WI38 (cell line): ENCODE measurements around the gene SIAH3.

Experiments used
- H3K4me3 ChIP-seq: 2 replicates; pipeline ENCODE4 v1.5.1; 2011; ENCODE audit warnings: low read depth, mild to moderate bottlenecking, control low read depth, low read length
- TF ChIP-seq, protein P1 (sequence below): IDR thresholded peaks from 2 replicates; pipeline ENCODE4 v1.5.1; 2012; ENCODE audit warnings: low read depth, mild to moderate bottlenecking, control low read depth, low read length

SIAH3 gene

DNA sequence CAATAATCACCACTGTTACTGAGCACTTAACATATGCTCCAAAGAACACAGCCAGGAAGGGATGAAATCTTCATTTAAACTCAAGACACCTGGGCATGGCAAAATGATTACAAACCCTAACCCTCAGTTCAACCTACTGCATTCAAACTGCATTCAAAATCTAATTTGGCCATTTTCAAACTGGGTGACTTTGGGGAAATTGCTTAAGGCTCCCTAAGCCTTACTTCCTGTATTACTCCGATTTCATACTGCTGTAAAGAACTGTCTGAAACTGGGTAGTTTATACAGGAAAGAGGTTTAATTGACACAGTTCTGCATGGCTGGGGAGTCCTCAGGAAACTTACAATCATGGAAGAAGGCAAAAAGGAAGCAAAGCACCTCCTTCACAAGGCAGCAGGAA, 99.0 kb downstream of the SIAH3 start:
- no peak overlapping the region for H3K4me3 ChIP-seq
- TF ChIP-seq, protein P1, sequence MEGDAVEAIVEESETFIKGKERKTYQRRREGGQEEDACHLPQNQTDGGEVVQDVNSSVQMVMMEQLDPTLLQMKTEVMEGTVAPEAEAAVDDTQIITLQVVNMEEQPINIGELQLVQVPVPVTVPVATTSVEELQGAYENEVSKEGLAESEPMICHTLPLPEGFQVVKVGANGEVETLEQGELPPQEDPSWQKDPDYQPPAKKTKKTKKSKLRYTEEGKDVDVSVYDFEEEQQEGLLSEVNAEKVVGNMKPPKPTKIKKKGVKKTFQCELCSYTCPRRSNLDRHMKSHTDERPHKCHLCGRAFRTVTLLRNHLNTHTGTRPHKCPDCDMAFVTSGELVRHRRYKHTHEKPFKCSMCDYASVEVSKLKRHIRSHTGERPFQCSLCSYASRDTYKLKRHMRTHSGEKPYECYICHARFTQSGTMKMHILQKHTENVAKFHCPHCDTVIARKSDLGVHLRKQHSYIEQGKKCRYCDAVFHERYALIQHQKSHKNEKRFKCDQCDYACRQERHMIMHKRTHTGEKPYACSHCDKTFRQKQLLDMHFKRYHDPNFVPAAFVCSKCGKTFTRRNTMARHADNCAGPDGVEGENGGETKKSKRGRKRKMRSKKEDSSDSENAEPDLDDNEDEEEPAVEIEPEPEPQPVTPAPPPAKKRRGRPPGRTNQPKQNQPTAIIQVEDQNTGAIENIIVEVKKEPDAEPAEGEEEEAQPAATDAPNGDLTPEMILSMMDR, result no peak

DNA sequence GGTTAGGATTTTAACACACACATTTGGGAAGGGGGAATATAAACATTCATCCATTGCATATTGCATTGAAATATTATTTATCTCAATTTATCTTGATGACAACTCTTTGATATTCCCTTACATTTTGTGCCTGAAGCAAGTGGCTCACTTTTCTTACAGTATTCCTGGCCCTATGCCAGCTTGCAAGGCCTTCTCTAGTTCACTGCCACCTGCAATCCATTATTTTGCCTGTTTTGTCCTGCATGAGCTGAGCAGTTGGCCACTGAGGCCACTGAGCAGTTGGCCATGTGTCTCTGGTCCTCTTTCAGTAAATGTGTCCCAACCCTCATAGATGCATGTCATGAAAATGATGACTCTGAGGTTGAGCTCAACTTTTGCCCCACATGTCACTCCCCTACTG, 99.7 kb downstream of the SIAH3 start:
- no peak overlapping the region for H3K4me3 ChIP-seq
- TF ChIP-seq, protein P1, result no peak

DNA sequence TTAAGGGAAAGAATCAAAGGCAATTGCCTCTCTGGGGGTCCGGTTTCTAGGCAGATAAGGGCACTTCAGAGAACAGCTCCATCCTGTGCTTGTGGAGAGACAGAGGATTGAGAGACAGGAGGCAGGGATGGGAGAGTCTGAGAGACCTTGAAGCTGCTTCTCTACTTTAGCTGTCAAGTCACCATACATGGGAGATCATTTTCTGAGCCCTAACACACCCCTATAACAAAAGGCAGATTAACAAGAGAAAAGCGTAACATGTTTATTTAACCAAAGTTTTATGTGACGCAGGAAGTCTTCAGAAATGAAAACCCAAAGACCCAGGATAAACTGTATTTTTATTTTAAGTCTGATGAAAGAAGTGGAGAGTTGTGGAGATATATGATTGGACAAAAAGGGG, 101.0 kb downstream of the SIAH3 start:
- no peak overlapping the region for H3K4me3 ChIP-seq

DNA sequence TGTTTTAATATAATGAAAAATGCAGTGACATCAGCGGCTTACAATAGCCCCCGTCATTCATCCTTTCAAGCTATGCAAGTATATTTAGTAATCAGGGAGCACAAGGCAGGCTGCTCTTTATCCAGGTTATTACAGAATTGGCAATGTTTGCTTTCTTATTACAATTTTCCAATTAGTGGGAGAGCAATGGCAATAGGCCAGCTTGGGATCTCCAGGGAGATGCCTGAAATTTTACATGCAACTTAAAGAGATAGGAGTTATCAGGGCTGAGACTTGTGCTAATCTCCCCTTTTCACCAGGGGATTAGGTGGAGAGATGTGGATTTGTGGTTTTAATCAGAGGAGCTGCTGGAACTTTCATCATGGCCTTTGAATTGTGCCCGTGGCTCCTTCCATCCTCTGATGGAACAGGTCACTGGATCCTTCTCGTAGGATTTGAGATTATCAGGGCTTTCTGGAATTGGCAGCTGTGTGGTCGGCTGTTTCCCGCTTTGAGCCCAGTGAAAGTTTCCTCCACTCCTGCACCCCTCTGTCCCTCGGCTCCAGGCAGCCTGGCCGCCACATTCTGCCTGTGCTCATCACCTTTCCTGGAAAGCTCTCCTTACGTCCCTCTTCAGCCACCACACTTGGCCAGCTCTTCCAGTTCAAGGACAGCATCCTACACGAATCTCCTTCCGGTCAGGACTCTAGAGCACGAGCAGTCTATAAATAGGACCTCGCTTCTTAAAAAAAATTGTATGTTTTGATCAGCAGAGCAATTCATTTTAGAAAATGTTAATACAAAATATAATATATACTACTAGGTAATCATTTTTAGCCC, 102.4 kb downstream of the SIAH3 start:
- no peak overlapping the region for H3K4me3 ChIP-seq
- TF ChIP-seq, protein P1, result no peak

More for the DNA sequence above, 101.0 kb downstream of the SIAH3 start:
- TF ChIP-seq, protein P1, result no peak

DNA sequence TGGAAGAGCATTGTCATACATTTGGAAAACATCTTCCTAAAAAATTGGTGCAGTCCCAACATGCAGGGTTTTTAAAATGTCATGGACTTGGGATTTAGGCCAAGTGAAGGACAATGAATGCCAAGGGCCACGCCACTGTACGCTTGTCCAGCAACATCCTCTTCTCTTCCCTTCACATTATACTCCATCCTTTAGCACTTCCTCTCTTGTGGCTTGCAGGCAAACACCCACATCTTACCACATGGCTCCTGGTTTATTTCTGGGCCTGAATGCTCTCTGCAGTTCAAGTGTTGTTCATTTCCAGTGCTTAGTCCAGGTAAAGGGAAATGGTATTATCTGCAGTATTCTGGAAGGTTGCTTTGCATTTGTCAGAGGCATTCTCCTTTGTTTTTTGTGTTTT, 104.5 kb downstream of the SIAH3 start:
- TF ChIP-seq, protein P1, result no peak
- H3K4me3 ChIP-seq, result no peak overlapping the region

DNA sequence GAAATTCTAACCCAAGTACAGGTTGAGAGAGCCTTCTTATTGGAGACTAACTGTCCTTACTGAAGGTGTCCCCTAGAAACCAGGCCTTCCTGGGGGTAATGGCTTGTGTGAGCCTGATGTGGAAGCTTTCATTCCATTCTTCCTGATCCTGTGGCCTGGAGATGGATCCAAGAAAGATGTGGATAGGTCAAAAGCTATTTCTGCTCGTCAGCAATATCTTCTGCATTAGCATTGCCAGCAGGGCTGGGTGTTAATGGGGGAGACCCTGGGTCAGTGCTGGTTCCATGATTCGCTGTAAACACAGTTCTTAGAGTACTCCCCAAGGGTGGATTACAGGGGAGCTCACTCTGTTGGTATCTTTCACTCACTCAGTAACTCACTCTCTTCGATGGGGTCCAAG, 106.6 kb downstream of the SIAH3 start:
- TF ChIP-seq, protein P1, result no peak
- no peak overlapping the region for H3K4me3 ChIP-seq

DNA sequence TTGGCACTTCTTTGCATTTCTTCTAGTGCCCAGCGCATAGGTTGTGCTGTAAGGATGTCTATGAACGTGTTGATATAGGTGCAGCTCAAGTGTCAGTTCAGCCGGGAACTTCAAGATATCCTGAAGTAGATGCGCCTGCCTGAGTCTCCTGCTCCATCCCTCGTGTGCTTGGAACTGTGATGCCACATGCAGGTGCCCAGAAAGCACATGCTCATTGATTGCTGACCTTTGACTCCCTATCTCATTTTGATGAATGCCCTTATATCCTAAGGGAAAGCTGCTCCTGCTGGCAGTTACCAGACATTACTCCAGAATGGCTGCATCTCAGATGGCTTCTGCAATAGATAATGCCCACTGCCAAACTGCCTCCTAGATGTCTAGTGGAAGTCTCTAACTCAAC, 108.6 kb downstream of the SIAH3 start:
- H3K4me3 ChIP-seq, result no peak overlapping the region
- TF ChIP-seq, protein P1, result no peak
